GM19328 (cell line): Measurements from ENCODE around the gene SEMA7A.

ENCODE experiments used
- ATAC-seq: cut with Tn5 transposase; IDR thresholded peaks from one replicate; pipeline ENCODE4 v1.9.1; 2021; ENCODE audit warnings: mild to moderate bottlenecking, moderate library complexity; ENCODE audit not compliant: unreplicated experiment

The SEMA7A gene

DNA sequence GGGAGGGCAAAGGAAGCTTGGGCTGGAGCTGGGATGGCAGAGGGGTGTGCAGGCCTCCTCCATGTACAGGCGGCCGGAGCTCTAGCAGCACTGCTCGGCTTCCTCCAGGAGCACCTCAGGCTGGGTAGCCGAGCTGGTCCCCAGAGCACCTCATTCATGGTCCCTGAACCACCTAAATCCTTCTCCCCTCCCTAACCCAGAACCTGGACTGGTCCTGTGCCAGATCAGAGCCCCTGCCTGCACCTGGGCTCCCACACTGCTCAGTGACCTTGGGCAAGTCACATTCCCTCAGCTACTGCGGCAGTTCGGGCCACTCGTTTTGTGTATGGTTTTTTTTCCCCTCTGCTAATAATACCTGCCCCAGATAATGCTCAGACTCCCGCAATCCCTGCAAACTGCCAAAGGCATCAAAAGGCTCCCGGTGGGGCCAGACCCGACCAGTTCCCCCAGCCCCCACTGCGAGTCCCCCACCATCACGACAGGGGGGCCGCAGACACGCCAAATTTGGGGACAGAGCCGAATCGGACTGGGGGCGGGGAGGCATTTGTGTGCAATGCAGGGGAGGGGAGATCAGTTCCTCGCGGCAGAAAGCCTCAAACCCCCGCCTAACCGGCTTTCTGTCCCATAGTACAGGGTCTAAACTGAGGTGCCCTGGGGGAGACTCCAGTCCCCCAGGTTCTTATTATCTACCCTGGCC, 1.3 kb downstream of the SEMA7A start:
- ATAC-seq = no peak

DNA sequence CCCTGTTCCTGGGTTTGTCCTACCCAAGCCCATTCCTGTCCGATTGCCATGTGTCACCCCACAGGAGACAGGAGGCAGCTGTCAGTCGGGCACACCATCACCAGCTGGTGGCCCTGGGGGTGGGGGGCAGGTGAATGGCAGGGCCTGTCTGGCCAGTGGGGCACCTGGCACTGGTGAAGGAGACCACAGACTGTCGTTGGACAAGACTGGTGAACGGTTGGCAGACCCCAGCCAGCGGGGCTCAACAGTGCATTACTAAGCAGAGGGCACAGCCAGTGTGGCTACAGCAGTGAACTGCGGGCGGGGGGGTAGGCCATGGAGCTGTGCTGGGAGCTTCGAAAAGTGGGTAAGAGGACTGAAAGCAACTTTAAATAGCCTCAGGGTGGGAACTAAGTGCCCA, 2.1 kb downstream of the SEMA7A start:
- ATAC-seq = no peak

DNA sequence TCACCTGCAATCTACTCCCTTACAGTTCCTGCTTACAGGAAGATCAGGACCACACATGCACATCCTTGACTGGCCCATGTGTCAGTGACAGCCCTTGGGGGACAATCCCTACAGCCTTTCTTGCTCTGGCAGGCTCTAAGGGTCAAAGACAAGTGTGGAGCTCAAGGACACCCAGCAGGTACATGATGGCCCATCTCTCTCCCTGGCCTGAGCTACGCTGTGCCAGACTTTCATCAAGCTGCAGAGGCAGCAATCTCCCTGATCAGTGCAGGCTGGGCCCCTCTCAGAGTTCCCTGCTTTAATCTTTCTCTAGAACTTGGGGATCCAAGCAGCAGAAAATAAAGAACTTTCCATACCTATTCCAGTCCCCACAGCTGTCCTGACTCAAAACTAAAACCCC, 2.6 kb downstream of the SEMA7A start:
- ATAC-seq = no peak

DNA sequence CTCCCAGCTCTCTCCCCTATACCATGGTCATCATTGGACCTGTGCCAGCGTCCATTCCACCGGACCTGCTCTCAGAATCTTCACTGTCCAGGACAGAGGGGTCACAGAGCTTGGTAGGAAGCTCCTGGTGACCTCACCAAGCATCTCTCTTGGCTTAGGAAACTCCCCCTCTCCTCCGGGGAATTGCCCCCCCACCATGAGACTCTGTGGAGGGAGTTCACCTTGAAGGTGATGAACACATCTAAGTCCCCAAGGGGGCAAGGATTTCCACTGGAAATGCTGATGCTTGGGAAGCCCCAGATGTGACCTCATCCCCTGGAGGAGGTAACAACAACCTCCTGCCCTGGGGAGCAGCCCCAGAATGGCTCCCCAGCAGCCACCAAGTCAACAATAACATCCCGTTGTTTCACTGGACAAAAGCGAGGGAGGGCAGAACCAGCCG, 3.2 kb downstream of the SEMA7A start:
- ATAC-seq = no peak

- no peak for ATAC-seq
Observed at GRCh38 chr15:74429781-74430400, 3.9 kb downstream of the SEMA7A start.

GRCh38 chr15:74428970-74429780, 4.6 kb downstream of the SEMA7A start:
- no peak for ATAC-seq

GRCh38 chr15:74428442-74428787, 5.3 kb downstream of the SEMA7A start:
- ATAC-seq = no peak

- ATAC-seq = no peak
Observed at GRCh38 chr15:74427607-74428441, 5.9 kb downstream of the SEMA7A start.

- no peak for ATAC-seq
Observed at GRCh38 chr15:74426404-74427281, 7.1 kb downstream of the SEMA7A start.

- ATAC-seq = no peak
Observed at GRCh38 chr15:74425630-74426029, 8.1 kb downstream of the SEMA7A start.

- no peak for ATAC-seq
Observed at GRCh38 chr15:74424901-74425528, 8.7 kb downstream of the SEMA7A start.

GRCh38 chr15:74423431-74424257, 10.1 kb downstream of the SEMA7A start:
- no peak for ATAC-seq

DNA sequence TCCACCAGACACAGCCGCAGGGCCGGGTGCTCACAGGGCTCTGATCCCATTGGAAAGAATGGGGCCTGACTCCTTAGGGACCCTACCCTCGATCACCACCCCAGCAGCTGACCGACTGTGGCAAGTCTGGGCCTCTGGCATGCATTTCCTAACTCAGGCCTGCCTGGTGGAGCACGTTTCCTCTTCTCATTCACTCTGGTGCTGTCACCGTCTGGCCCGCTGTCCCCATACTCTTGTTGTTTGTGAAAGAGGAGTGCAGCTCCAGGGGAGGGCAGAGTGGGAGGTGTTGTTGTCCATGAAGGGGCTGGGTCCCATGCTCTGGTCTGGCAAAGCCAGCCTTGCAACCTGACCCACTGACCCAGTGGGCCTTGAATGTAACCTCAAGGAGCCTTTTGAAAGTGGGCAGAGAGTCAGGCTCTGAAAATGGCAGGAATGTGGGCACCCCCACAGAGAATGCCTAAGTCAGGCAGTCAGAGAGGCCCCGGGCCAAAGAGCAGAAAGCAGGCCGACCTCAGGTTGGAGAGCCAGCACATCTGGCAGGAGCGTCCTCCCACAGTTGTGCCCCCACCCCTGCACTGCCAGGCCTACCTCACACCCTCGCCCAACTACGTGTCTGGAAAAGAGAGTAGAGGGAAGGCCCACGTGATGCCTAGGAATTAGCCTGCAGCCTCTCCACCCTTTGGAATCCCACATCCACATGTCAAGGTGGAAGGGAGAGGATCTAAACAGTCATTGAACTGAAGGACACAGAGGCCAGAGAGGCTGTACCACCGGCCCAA, 10.9 kb downstream of the SEMA7A start:
- ATAC-seq = no peak

DNA sequence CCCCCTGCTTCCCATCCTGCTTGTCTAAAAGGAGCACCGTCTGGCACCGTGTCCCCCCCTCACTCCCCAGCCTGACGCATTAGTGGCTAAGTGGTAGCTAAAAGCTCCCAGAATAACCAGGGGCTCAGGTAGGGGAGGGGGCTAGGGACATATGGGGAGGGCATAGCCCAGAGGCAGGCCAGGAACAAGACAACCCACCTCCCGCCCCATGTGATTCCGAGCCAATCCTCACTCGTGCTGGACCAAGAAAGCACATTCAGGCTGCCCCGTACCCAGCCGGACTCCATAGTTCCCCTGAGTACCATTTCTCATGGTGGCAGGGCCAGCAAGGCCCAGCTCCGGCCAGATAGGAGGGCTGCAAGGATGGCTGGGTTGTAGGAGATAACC, 11.5 kb downstream of the SEMA7A start:
- ATAC-seq = no peak

DNA sequence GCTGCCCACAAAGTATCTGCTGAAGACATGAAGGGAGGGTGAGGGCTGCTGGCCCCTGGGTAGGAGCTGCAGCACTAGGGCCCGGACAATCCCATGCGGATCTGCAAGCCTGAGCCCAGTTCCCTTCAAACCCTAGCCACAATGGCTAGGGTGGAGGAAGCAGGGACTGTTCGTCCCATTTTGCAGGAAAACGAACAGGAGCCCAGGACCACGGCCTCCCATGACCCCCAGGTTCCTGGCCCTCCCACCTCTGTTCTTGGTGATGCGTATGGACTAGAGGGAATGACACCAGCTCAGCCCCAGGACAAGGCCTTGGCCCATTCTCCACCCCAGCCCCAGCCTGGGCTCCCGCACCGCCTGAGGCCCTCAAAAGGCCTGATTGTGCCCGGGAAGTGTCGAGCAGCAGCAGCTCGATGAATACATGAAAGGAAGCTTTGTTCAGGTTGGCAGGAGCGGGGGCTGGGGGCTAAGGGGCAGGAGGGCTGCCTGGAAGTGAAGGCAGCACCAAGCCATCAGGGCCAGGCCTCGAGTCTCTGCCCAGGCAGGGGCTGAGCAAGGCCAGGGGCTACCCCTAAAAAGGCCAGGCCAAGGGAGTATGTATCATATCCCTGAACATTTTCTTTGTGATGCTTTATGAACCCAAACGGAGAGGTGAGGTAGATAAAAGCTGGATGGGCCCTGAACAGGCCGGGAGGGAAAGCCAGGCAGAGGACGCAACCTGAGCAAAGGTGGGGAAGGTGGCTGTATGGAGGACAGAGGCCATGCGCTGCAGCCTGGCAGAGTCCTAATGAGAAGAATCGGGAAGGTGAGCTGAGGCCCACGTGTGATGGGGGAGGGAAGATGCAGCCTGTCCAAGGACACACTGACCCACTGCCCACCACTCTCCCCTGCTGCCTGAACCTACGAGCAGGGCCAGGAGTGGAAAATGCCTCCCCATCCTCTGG, 12.2 kb downstream of the SEMA7A start:
- no peak for ATAC-seq

GRCh38 chr15:74420193-74420905, 13.4 kb downstream of the SEMA7A start:
- ATAC-seq = no peak
